Gastrocnemius medialis (tissue), 4 donors: ENCODE data around the gene STAT5A. TPM values are rescaled to one million over a fixed set of nuclear protein-coding genes. Genes with fewer than 3 reads are reported as not detected.
"Not testable (repeated sequence)": the region's sequence is repeated elsewhere in the genome, so short reads cannot be mapped to it uniquely, and the experiment has no call there.

Experiments used
- ATAC-seq, 2 donors: fragments of 150-250 bp; one replicate each; pipeline ENCODE4 v1.9.1; 2016
- DNase-seq, 2 donors: peaks; one replicate each; pipeline ENCODE4 v3.0.0-alpha.2; 2019
- H3K27ac ChIP-seq, 4 donors: fragments of 200-600 bp; sonication (generic); 1 replicate in 1 of 4; 2 replicates in 3 of 4; pipeline ENCODE4 v1.5.1; 2016 to 2018; ENCODE audit warnings: mild to moderate bottlenecking in 2 of 4, moderate library complexity in 1 of 4
- H3K27me3 ChIP-seq, 3 donors: fragments of 200-600 bp; sonication (generic) in 2 of 3; 1 replicate in 1 of 3; 2 replicates in 2 of 3; pipeline versions ENCODE4 v1.5.1 to v1.6.0; 2016 to 2019; ENCODE audit warnings: mild to moderate bottlenecking in 1 of 3, moderate library complexity in 1 of 3
- H3K36me3 ChIP-seq, 2 donors: fragments of 200-600 bp; sonication (generic) in 1 of 2; one replicate each; pipeline ENCODE4 v1.5.1; 2017 to 2018
- H3K4me1 ChIP-seq, 2 donors: fragments of 200-600 bp; sonication (generic) in 1 of 2; one replicate each; pipeline ENCODE4 v1.5.1; 2016 to 2017; ENCODE audit warnings: mild to moderate bottlenecking in 2 of 2
- H3K4me3 ChIP-seq, 4 donors: fragments of 200-600 bp; sonication (generic) in 3 of 4; 1 replicate in 1 of 4; 2 replicates in 3 of 4; pipeline ENCODE4 v1.5.1; 2016 to 2019; ENCODE audit warnings: mild to moderate bottlenecking in 2 of 4
- H3K9me3 ChIP-seq, 3 donors: fragments of 200-600 bp; sonication (generic) in 2 of 3; 1 replicate in 1 of 3; 2 replicates in 2 of 3; pipeline ENCODE4 v1.5.1; 2016 to 2019
- POLR2A ChIP-seq, 2 donors: fragments of 450-650 bp; IDR thresholded peaks; one replicate each; pipeline ENCODE4 v1.6.1; 2017; ENCODE audit warnings: antibody characterized with exemption in 2 of 2, mild to moderate bottlenecking in 2 of 2, moderate library complexity in 2 of 2
- in situ Hi-C, 4 donors: fragments of 200-750 bp; cut with MboI; loops; one replicate each; pipeline versions ENCODE4 v1.15.0 to v1.8.0; 2017; ENCODE audit warnings: low sequenced_read_pairs in 4 of 4
- intact Hi-C: fragments of 100-400 bp; cut with DNase I; formaldehyde crosslinking; loops from one replicate; pipeline ENCODE4 v1.15.1; 2023; ENCODE audit warnings: low total_unique reads
- total RNA-seq, 4 donors: library from RNA; depleted of rRNA; stranded (reverse); fragments of >200 nt; gene quantifications; one replicate each; pipeline versions ENCODE4 v1.1.0 to v1.2.3, GENCODE V29; 2016
- TF ChIP-seq, protein P1 (sequence below), 5 experiments: fragments of 450-650 bp in 3 of 5; fragments of 200-600 bp in 2 of 5; sonication (generic) in 2 of 5; IDR thresholded peaks in 4 of 5; conservative IDR thresholded peaks in 1 of 5; 1 replicate in 4 of 5; 2 replicates in 1 of 5; pipeline ENCODE4 v1.5.1; 2016 to 2019; ENCODE audit warnings: antibody characterized with exemption in 5 of 5, mild to moderate bottlenecking in 3 of 5, moderate library complexity in 3 of 5

The STAT5A gene
- total RNA-seq, result 10 to 100 TPM; 36.0 to 87.0 (median 60.7) TPM

DNA sequence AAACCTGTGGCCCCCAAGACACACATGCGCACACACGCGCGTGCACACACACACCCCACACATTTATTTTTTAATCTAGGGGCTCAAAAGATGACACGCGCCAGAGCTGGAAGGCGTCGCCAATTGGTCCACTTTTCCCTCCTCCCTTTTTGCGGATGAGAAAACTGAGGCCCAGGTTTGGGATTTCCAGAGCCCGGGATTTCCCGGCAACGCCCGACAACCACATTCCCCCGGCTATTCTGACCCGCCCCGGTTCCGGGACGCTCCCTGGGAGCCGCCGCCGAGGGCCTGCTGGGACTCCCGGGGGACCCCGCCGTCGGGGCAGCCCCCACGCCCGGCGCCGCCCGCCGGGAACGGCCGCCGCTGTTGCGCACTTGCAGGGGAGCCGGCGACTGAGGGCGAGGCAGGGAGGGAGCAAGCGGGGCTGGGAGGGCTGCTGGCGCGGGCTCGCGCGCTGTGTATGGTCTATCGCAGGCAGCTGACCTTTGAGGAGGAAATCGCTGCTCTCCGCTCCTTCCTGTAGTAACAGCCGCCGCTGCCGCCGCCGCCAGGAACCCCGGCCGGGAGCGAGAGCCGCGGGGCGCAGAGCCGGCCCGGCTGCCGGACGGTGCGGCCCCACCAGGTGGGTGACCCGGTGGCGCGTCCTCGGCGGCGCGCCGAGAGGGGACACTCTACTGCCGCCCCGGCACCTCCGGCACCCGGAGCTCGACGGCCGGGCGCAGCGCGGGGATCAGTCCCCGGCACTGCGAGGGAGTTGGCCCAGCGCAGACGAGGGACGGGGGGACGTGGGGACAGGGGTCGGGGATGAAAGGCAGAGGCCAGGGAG is at the start of gene STAT5A:
Gene STAT5A, plus strand, starts transcription at position 522 of the 826 bp plus-strand sequence. CDS start 914 bp downstream, outside the sequence.
- H3K27ac ChIP-seq, result peak within 1 kb of the TSS; percentile 81 to 91 (median 86)
- no peaks in the 10 kb centered on the region for H3K36me3 ChIP-seq
- DNase-seq (peak; percentile 89 to 91), ATAC-seq (peak; percentile 91 to 95)
- no peaks in the 10 kb centered on the region for H3K9me3 ChIP-seq
- intact Hi-C loops, result loop anchor here (5.0 kb wide), 1 partner anchor 96 kb away; the partner anchor contains the start of gene GHDC
- TF ChIP-seq POLR2A (IDR thresholded peaks at IDR 0.05), result peak; percentile 88 to 91
- TF ChIP-seq, protein P1, sequence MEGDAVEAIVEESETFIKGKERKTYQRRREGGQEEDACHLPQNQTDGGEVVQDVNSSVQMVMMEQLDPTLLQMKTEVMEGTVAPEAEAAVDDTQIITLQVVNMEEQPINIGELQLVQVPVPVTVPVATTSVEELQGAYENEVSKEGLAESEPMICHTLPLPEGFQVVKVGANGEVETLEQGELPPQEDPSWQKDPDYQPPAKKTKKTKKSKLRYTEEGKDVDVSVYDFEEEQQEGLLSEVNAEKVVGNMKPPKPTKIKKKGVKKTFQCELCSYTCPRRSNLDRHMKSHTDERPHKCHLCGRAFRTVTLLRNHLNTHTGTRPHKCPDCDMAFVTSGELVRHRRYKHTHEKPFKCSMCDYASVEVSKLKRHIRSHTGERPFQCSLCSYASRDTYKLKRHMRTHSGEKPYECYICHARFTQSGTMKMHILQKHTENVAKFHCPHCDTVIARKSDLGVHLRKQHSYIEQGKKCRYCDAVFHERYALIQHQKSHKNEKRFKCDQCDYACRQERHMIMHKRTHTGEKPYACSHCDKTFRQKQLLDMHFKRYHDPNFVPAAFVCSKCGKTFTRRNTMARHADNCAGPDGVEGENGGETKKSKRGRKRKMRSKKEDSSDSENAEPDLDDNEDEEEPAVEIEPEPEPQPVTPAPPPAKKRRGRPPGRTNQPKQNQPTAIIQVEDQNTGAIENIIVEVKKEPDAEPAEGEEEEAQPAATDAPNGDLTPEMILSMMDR (IDR thresholded peaks at IDR 0.05 in 4 of 5, conservative IDR thresholded peaks at IDR 0.05 in 1 of 5), result no peak
- in situ Hi-C loops, result no loop called here
- H3K27me3 ChIP-seq, result no peaks in the 10 kb centered on the region
- H3K4me3 ChIP-seq, result peak within 1 kb of the TSS; percentile 51 to 89 (median 68)
- H3K4me1 ChIP-seq, result peaks cover 0 to 15% of the 10 kb centered on the region in 2 donors

DNA sequence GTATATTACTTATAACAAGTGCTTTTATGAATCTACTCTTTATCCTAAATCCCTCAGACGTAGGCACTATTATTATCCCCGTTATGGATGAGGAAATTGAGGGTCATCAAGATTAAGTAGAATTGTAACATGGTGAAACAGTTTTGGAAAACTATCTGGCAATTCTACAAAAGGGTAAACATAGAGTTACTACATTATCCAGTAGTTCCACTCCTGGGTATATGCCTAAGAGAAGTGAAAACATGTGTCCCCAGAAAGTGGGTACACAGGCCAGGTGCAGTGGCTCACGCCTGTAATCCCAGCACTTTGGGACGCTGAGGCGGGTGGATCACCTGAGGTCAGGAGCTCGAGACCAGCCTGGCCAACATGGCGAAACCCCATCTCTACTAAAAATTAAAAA is 48.7 kb upstream of the STAT5A start:
- H3K27me3 ChIP-seq, DNase-seq, H3K36me3 ChIP-seq, H3K4me3 ChIP-seq, H3K9me3 ChIP-seq, H3K27ac ChIP-seq, ATAC-seq, in situ Hi-C loops: not testable (repeated sequence)
- peaks cover 41 to 61% of the 10 kb centered on the region in 2 donors for H3K4me1 ChIP-seq
- intact Hi-C loops, result loop anchor here (5.0 kb wide), 1 partner anchor 33 kb away; no protein-coding TSS in a partner anchor

DNA sequence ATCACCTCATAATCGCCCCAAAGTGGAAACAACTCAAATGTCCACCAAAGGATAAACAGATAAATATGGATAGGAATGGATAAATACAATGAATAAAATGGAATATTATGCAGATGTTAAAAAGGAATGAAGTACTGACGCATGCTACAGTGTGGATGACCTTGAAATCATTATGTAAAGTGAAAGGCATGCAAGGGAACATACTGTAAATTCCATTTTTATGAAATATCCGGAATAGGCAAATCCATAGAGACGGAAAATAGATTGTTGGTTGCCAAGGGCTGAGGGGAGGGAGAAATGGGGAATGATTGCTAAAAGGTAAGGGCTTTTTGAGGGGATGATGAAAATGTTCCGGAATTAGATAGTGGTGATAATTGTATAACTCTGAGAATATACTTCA is 48.1 kb upstream of the STAT5A start:
- intact Hi-C loops (no loop called here), in situ Hi-C loops (no loop called here)
- no peak overlapping the region for H3K4me3 ChIP-seq
- H3K9me3 ChIP-seq, result no peaks in the 10 kb centered on the region
- H3K4me1 ChIP-seq, result peaks cover 35 to 55% of the 10 kb centered on the region in 2 donors
- ATAC-seq (no peak), DNase-seq (no peak)
- no peak overlapping the region for H3K27ac ChIP-seq
- TF ChIP-seq, protein P1 (IDR thresholded peaks at IDR 0.05 in 4 of 5, conservative IDR thresholded peaks at IDR 0.05 in 1 of 5), result no peak
- no peak for TF ChIP-seq POLR2A (IDR thresholded peaks at IDR 0.05)
- H3K36me3 ChIP-seq, result no peaks in the 10 kb centered on the region
- H3K27me3 ChIP-seq, result no peaks in the 10 kb centered on the region

DNA sequence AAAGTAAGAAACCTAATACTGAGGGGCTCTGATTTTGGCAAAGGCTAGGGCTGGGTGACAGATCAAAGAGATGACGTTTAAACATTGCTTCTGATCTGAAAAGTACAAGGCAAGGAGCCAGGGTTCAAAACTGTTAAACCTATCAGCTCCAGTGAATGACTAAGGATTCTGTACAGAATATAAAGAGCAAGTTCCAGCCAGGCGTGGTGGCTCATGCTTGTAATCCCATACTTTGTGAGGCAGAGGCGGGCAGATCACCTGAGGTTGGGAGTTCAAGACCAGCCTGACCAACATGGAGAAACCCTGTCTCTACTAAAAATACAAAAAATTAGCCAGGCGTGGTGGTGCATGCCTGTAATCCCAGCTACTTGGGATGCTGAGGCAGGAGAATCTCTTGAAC is 47.4 kb upstream of the STAT5A start:
- H3K27ac ChIP-seq, H3K9me3 ChIP-seq, in situ Hi-C loops, H3K4me3 ChIP-seq, H3K36me3 ChIP-seq, ATAC-seq, intact Hi-C loops, H3K27me3 ChIP-seq, DNase-seq: not testable (repeated sequence)
- peaks cover 28 to 55% of the 10 kb centered on the region in 2 donors for H3K4me1 ChIP-seq

DNA sequence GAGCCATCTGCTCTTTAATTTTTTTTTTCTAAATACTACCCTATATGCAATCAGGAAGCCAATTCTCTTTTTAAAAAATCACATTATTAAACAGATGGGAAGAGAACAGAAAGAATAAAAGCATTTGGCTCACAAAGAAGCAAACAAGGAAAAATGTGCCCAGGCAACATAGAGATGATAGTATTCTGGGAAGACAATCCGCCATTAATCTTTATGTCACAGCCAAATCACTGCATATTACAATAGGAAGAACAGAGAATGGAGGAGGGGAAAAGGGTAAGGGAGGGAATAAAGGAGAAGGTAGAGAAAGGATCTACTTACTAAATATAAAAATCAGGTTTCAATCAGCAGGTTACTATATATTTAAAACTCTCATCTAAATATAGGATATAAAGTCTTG is 46.4 kb upstream of the STAT5A start:
- peaks cover 19 to 53% of the 10 kb centered on the region in 2 donors for H3K4me1 ChIP-seq
- H3K9me3 ChIP-seq, result no peaks in the 10 kb centered on the region
- ATAC-seq, result no peak
- in situ Hi-C loops, result no loop called here
- no peak for DNase-seq
- intact Hi-C loops, result no loop called here
- peak overlapping the region in 3 of 4 donors; percentile 0 to 21 (median 17) for H3K27ac ChIP-seq
- no peak overlapping the region for H3K4me3 ChIP-seq
- H3K36me3 ChIP-seq, result no peaks in the 10 kb centered on the region
- no peaks in the 10 kb centered on the region for H3K27me3 ChIP-seq
- no peak for TF ChIP-seq POLR2A (IDR thresholded peaks at IDR 0.05)
- TF ChIP-seq, protein P1 (IDR thresholded peaks at IDR 0.05 in 4 of 5, conservative IDR thresholded peaks at IDR 0.05 in 1 of 5), result no peak
